ENCODE measurements around the gene NEU2. TPM values are rescaled to one million over a fixed set of nuclear protein-coding genes. Genes with fewer than 3 reads are reported as not detected.

Gene NEU2
- total RNA-seq, 4 donors from 2014 or later, result not detected

GRCh38 chr2:232999354-232999753 lies 33.1 kb upstream of the NEU2 start:
- Histone ChIP-seq H3K27me3 (no peaks in the 10 kb centered on the region), H3K4me3 (replicated peaks in 1 of 3) (no peak overlapping the region), H3K36me3 (no peaks in the 10 kb centered on the region), H3K4me1 (no peaks in the 10 kb centered on the region), H3K27ac (no peak overlapping the region), H3K9me3 (no peaks in the 10 kb centered on the region)
- TF ChIP-seq CTCF (IDR thresholded peaks at IDR 0.05), result no peak
- no peak for TF ChIP-seq POLR2A (IDR thresholded peaks at IDR 0.05)
- WGBS, 2 donors, result 81 to 93% methylated on average over 4 to 6 of the region's 7 CpGs
- no peak for DNase-seq
- intact Hi-C loops (cut with DNase I), result no loop called here

GRCh38 chr2:233000886-233001750 lies 31.4 kb upstream of the NEU2 start:
- Histone ChIP-seq H3K4me1 (no peaks in the 10 kb centered on the region), H3K9me3 (no peaks in the 10 kb centered on the region), H3K27me3 (no peaks in the 10 kb centered on the region), H3K27ac (no peak overlapping the region), H3K4me3 (replicated peaks in 1 of 3) (no peak overlapping the region), H3K36me3 (no peaks in the 10 kb centered on the region)
- WGBS, 2 donors, result 78 to 80% methylated on average over 19 to 20 of the region's 20 CpGs
- TF ChIP-seq POLR2A (IDR thresholded peaks at IDR 0.05), result no peak
- TF ChIP-seq CTCF (IDR thresholded peaks at IDR 0.05), result no peak
- DNase-seq, result no peak
- intact Hi-C loops (cut with DNase I), result no loop called here

GRCh38 chr2:233002829-233003657 lies 29.4 kb upstream of the NEU2 start:
- intact Hi-C loops (cut with DNase I), result no loop called here
- no peak overlapping the region for H3K4me3 ChIP-seq (replicated peaks in 1 of 3)
- H3K27ac ChIP-seq, result no peak overlapping the region
- TF ChIP-seq POLR2A (IDR thresholded peaks at IDR 0.05), result no peak
- TF ChIP-seq CTCF (IDR thresholded peaks at IDR 0.05), result no peak
- H3K27me3 ChIP-seq, result no peaks in the 10 kb centered on the region
- WGBS, 2 donors, result 90 to 93% methylated on average over 14 to 19 of the region's 19 CpGs
- DNase-seq, result no peak
- no peaks in the 10 kb centered on the region for H3K36me3 ChIP-seq
- H3K4me1 ChIP-seq, result no peaks in the 10 kb centered on the region
- no peaks in the 10 kb centered on the region for H3K9me3 ChIP-seq

- intact Hi-C loops (cut with DNase I), result no loop called here
- 77 to 91% methylated on average over 8 to 9 of the region's 9 CpGs for WGBS, 2 donors
- H3K27ac ChIP-seq, result no peak overlapping the region
- DNase-seq, result no peak
- TF ChIP-seq CTCF (IDR thresholded peaks at IDR 0.05), result no peak
- TF ChIP-seq POLR2A (IDR thresholded peaks at IDR 0.05), result no peak
- H3K27me3 ChIP-seq, result no peaks in the 10 kb centered on the region
- no peaks in the 10 kb centered on the region for H3K4me1 ChIP-seq
- H3K4me3 ChIP-seq (replicated peaks in 1 of 3), result no peak overlapping the region
- H3K9me3 ChIP-seq, result no peaks in the 10 kb centered on the region
- no peaks in the 10 kb centered on the region for H3K36me3 ChIP-seq
Measured at GRCh38 chr2:233003658-233004555, 28.6 kb upstream of the NEU2 start.

Measured in thyroid gland (tissue), 4 donors.